GM12864 (cell line): ENCODE results near the gene UACA.

ENCODE experiments used
- DNase-seq: peaks from one replicate; pipeline ENCODE4 v3.0.0-alpha.2; 2011; ENCODE audit warnings: low read depth
- H3K4me3 ChIP-seq: 2 replicates; pipeline ENCODE4 v1.5.1; 2011; ENCODE audit warnings: mild to moderate bottlenecking, low read depth, low read length, control low read depth
- TF ChIP-seq, protein P1 (sequence below): IDR thresholded peaks from 2 replicates; pipeline ENCODE4 v1.5.1; 2011; ENCODE audit warnings: low read depth, mild to moderate bottlenecking, moderate library complexity, low read length, control low read depth, inconsistent platforms; ENCODE audit errors: missing control alignments

UACA gene

DNA sequence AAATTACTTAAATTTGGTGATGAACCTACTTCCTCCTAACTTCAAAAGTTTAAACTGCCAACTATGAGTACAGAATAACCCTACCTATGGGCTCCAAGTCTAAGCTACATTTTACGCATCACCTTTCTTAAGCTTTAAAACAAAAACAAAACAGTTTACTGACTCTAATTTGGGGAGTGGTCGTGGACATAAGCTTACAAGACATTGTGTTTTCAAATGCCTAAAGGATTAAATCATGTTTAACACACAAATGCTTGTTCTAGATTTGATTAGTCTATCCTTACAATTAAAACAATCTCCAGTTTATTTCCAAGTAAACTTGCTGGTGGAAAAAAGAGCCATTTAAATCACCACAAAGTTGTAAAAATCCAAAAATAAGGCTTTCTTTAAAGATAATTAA is 62.2 kb downstream of the UACA start:
- no peak for DNase-seq
- TF ChIP-seq, protein P1, sequence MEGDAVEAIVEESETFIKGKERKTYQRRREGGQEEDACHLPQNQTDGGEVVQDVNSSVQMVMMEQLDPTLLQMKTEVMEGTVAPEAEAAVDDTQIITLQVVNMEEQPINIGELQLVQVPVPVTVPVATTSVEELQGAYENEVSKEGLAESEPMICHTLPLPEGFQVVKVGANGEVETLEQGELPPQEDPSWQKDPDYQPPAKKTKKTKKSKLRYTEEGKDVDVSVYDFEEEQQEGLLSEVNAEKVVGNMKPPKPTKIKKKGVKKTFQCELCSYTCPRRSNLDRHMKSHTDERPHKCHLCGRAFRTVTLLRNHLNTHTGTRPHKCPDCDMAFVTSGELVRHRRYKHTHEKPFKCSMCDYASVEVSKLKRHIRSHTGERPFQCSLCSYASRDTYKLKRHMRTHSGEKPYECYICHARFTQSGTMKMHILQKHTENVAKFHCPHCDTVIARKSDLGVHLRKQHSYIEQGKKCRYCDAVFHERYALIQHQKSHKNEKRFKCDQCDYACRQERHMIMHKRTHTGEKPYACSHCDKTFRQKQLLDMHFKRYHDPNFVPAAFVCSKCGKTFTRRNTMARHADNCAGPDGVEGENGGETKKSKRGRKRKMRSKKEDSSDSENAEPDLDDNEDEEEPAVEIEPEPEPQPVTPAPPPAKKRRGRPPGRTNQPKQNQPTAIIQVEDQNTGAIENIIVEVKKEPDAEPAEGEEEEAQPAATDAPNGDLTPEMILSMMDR: no peak
- H3K4me3 ChIP-seq: no peak overlapping the region

DNA sequence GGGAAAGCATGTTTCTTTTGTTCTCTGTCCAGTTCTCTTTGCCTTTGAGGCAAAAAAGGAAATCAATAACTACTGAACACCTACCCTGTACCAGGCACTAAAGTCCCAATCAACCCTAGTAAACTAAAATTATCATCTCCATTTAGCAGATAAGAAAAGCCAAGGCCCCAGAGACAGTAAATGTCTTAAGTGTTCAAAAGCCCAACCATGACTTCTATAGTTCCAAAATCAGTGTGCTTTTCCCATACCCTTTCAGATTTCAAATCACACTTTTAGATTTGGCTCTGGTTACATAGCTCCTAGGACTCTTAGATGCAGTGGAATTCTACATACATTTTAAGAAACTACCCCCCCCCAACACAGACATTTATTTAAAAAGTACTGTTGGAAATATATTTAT is 63.5 kb downstream of the UACA start:
- no peak overlapping the region for H3K4me3 ChIP-seq
- no peak for DNase-seq
- TF ChIP-seq, protein P1: no peak

DNA sequence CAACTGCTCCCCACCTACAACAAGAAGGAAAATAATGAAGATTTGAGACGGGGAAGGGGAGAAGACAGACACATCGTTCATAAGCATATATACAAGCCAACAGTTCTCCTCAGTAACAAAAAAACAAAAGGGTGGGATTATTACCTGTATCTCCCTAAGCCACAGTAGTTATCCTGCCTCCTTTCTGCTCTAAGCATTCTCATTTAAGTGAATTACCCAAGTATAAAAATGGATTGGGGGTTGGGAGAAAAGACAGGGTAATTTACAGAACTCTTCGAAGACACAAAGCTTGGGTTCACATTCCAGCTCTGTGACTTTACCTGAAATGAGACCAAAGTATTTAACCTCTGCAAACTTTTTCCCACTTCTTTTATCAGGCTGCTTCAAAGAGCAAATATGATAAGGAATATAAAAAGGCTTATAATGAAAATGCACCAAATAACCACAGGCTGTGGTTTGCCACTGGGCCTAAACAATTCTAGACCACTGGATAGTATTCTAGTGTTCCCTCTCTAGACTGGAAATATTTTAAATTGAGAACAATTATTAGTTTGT is 64.4 kb downstream of the UACA start:
- TF ChIP-seq, protein P1: no peak
- no peak overlapping the region for H3K4me3 ChIP-seq
- no peak for DNase-seq

DNA sequence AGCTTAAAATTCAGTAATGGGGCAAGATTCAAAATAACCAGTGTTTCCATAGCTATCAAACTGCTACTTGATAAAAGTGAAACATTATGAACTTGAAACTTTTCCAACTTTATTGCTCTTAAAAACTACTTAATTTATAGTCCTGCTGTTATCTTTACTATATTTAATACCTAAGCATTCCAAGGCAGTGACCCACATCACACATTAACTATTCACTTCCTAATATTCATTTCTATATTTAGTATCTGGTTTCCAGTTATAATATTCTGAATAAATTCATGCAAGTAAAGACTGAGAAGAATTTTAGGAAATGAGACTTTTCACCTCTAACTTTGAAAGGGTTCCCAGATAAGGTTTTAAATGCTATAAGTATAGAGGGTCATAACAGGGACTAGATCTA is 64.9 kb downstream of the UACA start:
- TF ChIP-seq, protein P1: no peak
- H3K4me3 ChIP-seq: no peak overlapping the region
- DNase-seq: no peak

DNA sequence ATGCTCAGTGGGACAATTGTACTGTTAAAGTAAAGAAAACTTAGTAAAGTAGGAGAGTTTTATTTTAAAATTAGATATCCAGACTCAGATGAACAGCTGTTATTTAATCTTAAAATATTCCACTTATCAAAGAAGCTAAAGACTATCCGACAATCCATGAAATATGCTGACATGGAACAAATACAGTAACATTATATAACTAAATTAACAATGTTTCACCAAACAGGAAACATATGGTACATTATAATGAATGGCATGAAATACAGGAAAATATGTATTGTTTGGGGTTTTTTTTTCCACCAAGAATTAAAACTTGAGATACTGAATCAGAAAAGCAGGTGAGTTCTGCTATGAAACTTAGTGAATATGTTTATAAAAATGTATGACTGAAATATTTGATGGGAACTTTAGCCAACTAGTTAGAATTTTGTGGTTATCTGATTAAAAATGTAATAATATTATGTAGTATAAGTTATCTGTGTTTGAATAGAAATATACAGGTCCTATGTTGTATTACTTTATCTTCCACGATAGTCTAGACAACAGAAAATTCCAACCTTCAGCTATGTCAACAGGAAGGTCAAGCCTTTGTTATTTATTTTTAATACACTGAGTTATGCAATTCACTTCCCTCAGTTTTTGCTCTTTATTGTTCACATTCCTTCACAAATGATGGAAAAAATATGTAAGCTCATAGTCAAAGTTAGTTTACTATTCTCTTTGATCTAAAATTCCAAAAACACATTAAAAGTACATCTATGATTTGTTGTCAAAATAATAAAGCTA is 72.7 kb downstream of the UACA start:
- H3K4me3 ChIP-seq: no peak overlapping the region
- TF ChIP-seq, protein P1: no peak
- DNase-seq: no peak

DNA sequence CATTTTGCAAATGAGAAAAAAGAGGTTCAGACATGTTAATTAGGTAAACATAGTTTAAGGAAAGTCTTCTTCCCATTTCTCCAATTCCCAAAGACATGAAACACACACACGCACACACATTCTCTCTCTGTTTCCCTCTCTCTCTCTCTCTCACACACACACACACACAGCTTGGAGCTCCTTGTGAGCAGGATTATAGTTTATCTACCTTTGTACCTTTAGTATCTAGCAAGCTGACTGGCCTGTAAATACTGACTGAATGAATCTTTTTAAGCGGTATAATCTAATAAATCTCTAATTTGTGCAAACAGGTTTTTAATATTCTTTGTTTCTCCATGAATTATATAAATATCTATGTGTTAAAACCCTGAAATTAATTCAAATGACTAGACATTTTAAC is 73.3 kb downstream of the UACA start:
- no peak for DNase-seq
- no peak overlapping the region for H3K4me3 ChIP-seq
- TF ChIP-seq, protein P1: no peak

DNA sequence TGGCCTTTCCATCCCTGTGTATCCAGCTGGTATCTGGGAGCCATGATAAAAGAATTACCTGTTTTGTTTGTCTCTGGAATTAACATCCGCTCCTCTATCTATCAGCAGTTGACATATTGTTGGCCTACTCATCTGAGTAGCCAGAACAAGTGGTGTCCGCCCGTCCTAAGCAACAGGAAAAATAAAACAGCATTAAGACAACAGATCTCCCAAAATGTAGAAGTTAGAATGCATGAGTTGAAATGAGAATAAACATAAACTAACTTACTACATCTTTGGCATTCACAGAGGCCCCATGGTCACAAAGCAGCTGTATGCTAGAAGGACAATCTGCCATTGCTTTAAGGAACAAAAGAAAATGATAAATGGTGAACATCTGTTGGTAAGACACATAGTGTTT is 75.9 kb downstream of the UACA start:
- no peak overlapping the region for H3K4me3 ChIP-seq
- no peak for DNase-seq
- TF ChIP-seq, protein P1: no peak
